ENCODE data around the gene TMEM154. TPM values are rescaled to one million over a fixed set of nuclear protein-coding genes. Genes with fewer than 3 reads are reported as not detected.

Gene TMEM154
- total RNA-seq, 1 donor from 2014 or later = 6.7 TPM

- DNase-seq (ENCODE audit: extremely low read depth, low read depth, low spot score) = no peak
Measured at GRCh38 chr4:152640058-152640921, 39.5 kb downstream of the TMEM154 start.

GRCh38 chr4:152635851-152636250, 43.9 kb downstream of the TMEM154 start:
- DNase-seq (ENCODE audit: extremely low read depth, low read depth, low spot score) = no peak

- DNase-seq (ENCODE audit: extremely low read depth, low read depth, low spot score) = no peak
Measured at GRCh38 chr4:152634110-152634760, 45.6 kb downstream of the TMEM154 start.

- no peak for DNase-seq (ENCODE audit: extremely low read depth, low read depth, low spot score)
Measured at GRCh38 chr4:152633118-152633517, 46.7 kb downstream of the TMEM154 start.

- DNase-seq (ENCODE audit: extremely low read depth, low read depth, low spot score) = no peak
Measured at GRCh38 chr4:152630324-152630723, 49.5 kb downstream of the TMEM154 start.

- no peak for DNase-seq (ENCODE audit: extremely low read depth, low read depth, low spot score)
Measured at GRCh38 chr4:152629908-152630307, 49.9 kb downstream of the TMEM154 start.

- no peak for DNase-seq (ENCODE audit: extremely low read depth, low read depth, low spot score)
Measured at GRCh38 chr4:152628128-152628527, 51.7 kb downstream of the TMEM154 start.

- no peak for DNase-seq (ENCODE audit: extremely low read depth, low read depth, low spot score)
Measured at GRCh38 chr4:152626790-152627189, 53.0 kb downstream of the TMEM154 start.

GRCh38 chr4:152620915-152621314, 58.9 kb downstream of the TMEM154 start:
- no peak for DNase-seq (ENCODE audit: extremely low read depth, low read depth, low spot score)

GRCh38 chr4:152620218-152620617, 59.6 kb downstream of the TMEM154 start:
- no peak for DNase-seq (ENCODE audit: extremely low read depth, low read depth, low spot score)

- DNase-seq (ENCODE audit: extremely low read depth, low read depth, low spot score) = no peak
Measured at GRCh38 chr4:152619556-152619955, 60.2 kb downstream of the TMEM154 start.

- DNase-seq (ENCODE audit: extremely low read depth, low read depth, low spot score) = no peak
Measured at GRCh38 chr4:152618971-152619370, 60.8 kb downstream of the TMEM154 start.

- no peak for DNase-seq (ENCODE audit: extremely low read depth, low read depth, low spot score)
Measured at GRCh38 chr4:152616804-152617203, 63.0 kb downstream of the TMEM154 start.

- no peak for DNase-seq (ENCODE audit: extremely low read depth, low read depth, low spot score)
Measured at GRCh38 chr4:152613841-152614721, 65.7 kb downstream of the TMEM154 start.

GRCh38 chr4:152613351-152613750, 66.4 kb downstream of the TMEM154 start:
- DNase-seq (ENCODE audit: extremely low read depth, low read depth, low spot score) = no peak

GRCh38 chr4:152610131-152610530, 69.7 kb downstream of the TMEM154 start:
- no peak for DNase-seq (ENCODE audit: extremely low read depth, low read depth, low spot score)

GRCh38 chr4:152609481-152609880, 70.3 kb downstream of the TMEM154 start:
- DNase-seq (ENCODE audit: extremely low read depth, low read depth, low spot score) = no peak

GRCh38 chr4:152607178-152607577, 72.6 kb downstream of the TMEM154 start:
- no peak for DNase-seq (ENCODE audit: extremely low read depth, low read depth, low spot score)

- no peak for DNase-seq (ENCODE audit: extremely low read depth, low read depth, low spot score)
Measured at GRCh38 chr4:152606753-152607152, 73.0 kb downstream of the TMEM154 start.

- DNase-seq (ENCODE audit: extremely low read depth, low read depth, low spot score) = no peak
Measured at GRCh38 chr4:152605641-152606335, 74.0 kb downstream of the TMEM154 start.

GRCh38 chr4:152605031-152605430, 74.8 kb downstream of the TMEM154 start:
- DNase-seq (ENCODE audit: extremely low read depth, low read depth, low spot score) = no peak
